Uterus (tissue), 2 donors: ENCODE results near the gene WDR74.

Source experiments
- CTCF ChIP-seq, 4 experiments: fragments of 200-600 bp in 2 of 4; fragments of 450-650 bp in 2 of 4; sonication (generic) in 2 of 4; IDR thresholded peaks; one replicate each; pipeline ENCODE4 v1.5.1; 2016 to 2019; ENCODE audit warnings: antibody characterized with exemption in 4 of 4, mild to moderate bottlenecking in 2 of 4, moderate library complexity in 1 of 4
- POLR2A ChIP-seq, 2 donors: fragments of 450-650 bp; IDR thresholded peaks; one replicate each; pipeline ENCODE4 v1.6.1; 2016; ENCODE audit warnings: antibody characterized with exemption in 2 of 2, mild to moderate bottlenecking in 1 of 2, moderate library complexity in 1 of 2

GRCh38 chr11:62881579-62882430, 42.4 kb upstream of the WDR74 start:
- TF ChIP-seq CTCF (IDR thresholded peaks at IDR 0.05) (no peak), POLR2A (IDR thresholded peaks at IDR 0.05) (peak in 1 of 2 donors; percentile 22)
